Gastroesophageal sphincter (tissue), 4 donors: ENCODE results near the gene CELSR1. TPM values are rescaled to one million over a fixed set of nuclear protein-coding genes. Genes with fewer than 3 reads are reported as not detected.

Experiments
- ATAC-seq: fragments of 150-250 bp; one replicate; pipeline ENCODE4 v1.9.1; 2016; ENCODE audit warnings: mild to moderate bottlenecking, moderate library complexity
- H3K27ac ChIP-seq, 4 donors: fragments of 200-600 bp; sonication (generic) in 3 of 4; 1 replicate in 3 of 4; 2 replicates in 1 of 4; pipeline ENCODE4 v1.5.1; 2016 to 2019
- H3K27me3 ChIP-seq: fragments of 200-600 bp; sonication (generic); one replicate; pipeline ENCODE4 v1.5.1; 2019
- H3K36me3 ChIP-seq, 2 donors: fragments of 200-600 bp; sonication (generic); one replicate each; pipeline ENCODE4 v1.5.1; 2019; ENCODE audit warnings: control low read depth in 1 of 2
- H3K4me1 ChIP-seq, 3 donors: fragments of 200-600 bp; sonication (generic); 1 replicate in 2 of 3; 2 replicates in 1 of 3; pipeline ENCODE4 v1.5.1; 2016 to 2019; ENCODE audit warnings: control low read depth in 2 of 3
- H3K4me3 ChIP-seq, 2 donors: fragments of 200-600 bp; sonication (generic); one replicate each; pipeline ENCODE4 v1.5.1; 2019; ENCODE audit warnings: mild to moderate bottlenecking in 1 of 2, moderate library complexity in 1 of 2
- H3K9me3 ChIP-seq, 3 donors: fragments of 200-600 bp; sonication (generic); one replicate each; pipeline ENCODE4 v1.5.1; 2017 to 2019; ENCODE audit warnings: control low read depth in 2 of 3
- CTCF ChIP-seq, 4 experiments: fragments of 200-600 bp in 2 of 4; fragments of 450-650 bp in 2 of 4; sonication (generic) in 1 of 4; IDR thresholded peaks; one replicate each; pipeline ENCODE4 v1.5.1; 2017 to 2019; ENCODE audit warnings: antibody characterized with exemption in 4 of 4, mild to moderate bottlenecking in 2 of 4, moderate library complexity in 2 of 4
- EP300 ChIP-seq: sonication (generic); formaldehyde crosslinking; IDR thresholded peaks from one replicate; pipeline ENCODE4 v1.6.1; 2017; ENCODE audit warnings: antibody characterized with exemption, mild to moderate bottlenecking
- POLR2A ChIP-seq, 2 donors: fragments of 450-650 bp; IDR thresholded peaks; one replicate each; pipeline ENCODE4 v1.6.1; 2017; ENCODE audit warnings: antibody characterized with exemption in 2 of 2, mild to moderate bottlenecking in 2 of 2, moderate library complexity in 1 of 2
- POLR2AphosphoS5 ChIP-seq: sonication (generic); formaldehyde crosslinking; IDR thresholded peaks from one replicate; pipeline ENCODE4 v1.6.1; 2017; ENCODE audit warnings: antibody characterized with exemption
- WGBS, 2 donors: methylation state at CpG; one replicate each; pipeline ENCODE4 v1.1.5; 2018; ENCODE audit warnings: low coverage in 1 of 2; 5-methylcytosine and 5-hydroxymethylcytosine counted together
- total RNA-seq, 4 donors: library from RNA; depleted of rRNA; stranded (reverse); fragments of >200 nt; gene quantifications; one replicate each; pipeline ENCODE4 v1.1.0, GENCODE V29; 2016

The CELSR1 gene
- total RNA-seq, 4 donors from 2014 or later, result 1.7 to 4.8 (median 4.3) TPM

- H3K27me3 ChIP-seq, result peaks cover 2% of the 10 kb centered on the region
- no peak overlapping the region for H3K4me3 ChIP-seq
- ATAC-seq, result no peak
- H3K36me3 ChIP-seq, result no peaks in the 10 kb centered on the region
- TF ChIP-seq CTCF (IDR thresholded peaks at IDR 0.05) (no peak), POLR2A (IDR thresholded peaks at IDR 0.05) (no peak), POLR2AphosphoS5 (no peak), EP300 (no peak)
- 72 to 82% methylated on average over 10 to 18 of the region's 29 CpGs for WGBS, 2 donors
- peaks cover 0 to 19% (median 0%) of the 10 kb centered on the region in 3 donors for H3K9me3 ChIP-seq
- no peaks in the 10 kb centered on the region for H3K4me1 ChIP-seq
- no peak overlapping the region for H3K27ac ChIP-seq
These were observed 158.1 kb downstream of the CELSR1 start for GRCh38 chr22:46379066-46379930.

- TF ChIP-seq POLR2A (IDR thresholded peaks at IDR 0.05), result no peak
- TF ChIP-seq POLR2AphosphoS5, result no peak
- no peak for TF ChIP-seq CTCF (IDR thresholded peaks at IDR 0.05)
- Histone ChIP-seq H3K9me3 (peaks cover 0 to 19% (median 0%) of the 10 kb centered on the region in 3 donors), H3K36me3 (no peaks in the 10 kb centered on the region), H3K4me3 (no peak overlapping the region), H3K27ac (no peak overlapping the region), H3K4me1 (no peaks in the 10 kb centered on the region), H3K27me3 (peaks cover 8% of the 10 kb centered on the region)
- WGBS, 2 donors, result 80 to 100% methylated on average over 1 to 8 of the region's 22 CpGs
- no peak for ATAC-seq
These were observed 158.9 kb downstream of the CELSR1 start for GRCh38 chr22:46378426-46379065.

GRCh38 chr22:46377525-46378425, 159.6 kb downstream of the CELSR1 start:
- Histone ChIP-seq H3K27me3 (peaks cover 16% of the 10 kb centered on the region), H3K4me1 (no peaks in the 10 kb centered on the region), H3K4me3 (no peak overlapping the region), H3K27ac (no peak overlapping the region), H3K9me3 (peaks cover 0 to 19% (median 0%) of the 10 kb centered on the region in 3 donors), H3K36me3 (no peaks in the 10 kb centered on the region)
- TF ChIP-seq EP300 (no peak), CTCF (IDR thresholded peaks at IDR 0.05) (no peak), POLR2AphosphoS5 (no peak), POLR2A (IDR thresholded peaks at IDR 0.05) (no peak)
- 61 to 100% methylated on average over 1 to 7 of the region's 27 CpGs for WGBS, 2 donors
- no peak for ATAC-seq

GRCh38 chr22:46376908-46377524, 160.4 kb downstream of the CELSR1 start:
- Histone ChIP-seq H3K27me3 (peaks cover 18% of the 10 kb centered on the region), H3K27ac (no peak overlapping the region), H3K4me1 (no peaks in the 10 kb centered on the region), H3K9me3 (peaks cover 0 to 19% (median 0%) of the 10 kb centered on the region in 3 donors), H3K36me3 (no peaks in the 10 kb centered on the region), H3K4me3 (no peak overlapping the region)
- 83 to 96% methylated on average over 1 to 11 of the region's 19 CpGs for WGBS, 2 donors
- TF ChIP-seq CTCF (IDR thresholded peaks at IDR 0.05) (no peak), POLR2AphosphoS5 (no peak), POLR2A (IDR thresholded peaks at IDR 0.05) (no peak), EP300 (no peak)
- no peak for ATAC-seq
